ENCODE results near the gene EPRS1.

- no peak for TF ChIP-seq CTCF (IDR thresholded peaks at IDR 0.05)
- TF ChIP-seq POLR2A (IDR thresholded peaks at IDR 0.05): no peak
Measured at GRCh38 chr1:219999821-220000220, 46.5 kb downstream of the EPRS1 start.

All from uterus (tissue), 2 donors.